IMR-90 (cell line): Measurements from ENCODE around the gene FJX1. TPM values are rescaled to one million over a fixed set of nuclear protein-coding genes. Genes with fewer than 3 reads are reported as not detected.

Experiments used
- ATAC-seq: fragments of 200-7000 bp; cut with Tn5 transposase; 2 replicates; pipeline ENCODE4 v1.9.1; 2020; ENCODE audit warnings: low read depth, mild to moderate bottlenecking, moderate library complexity
- BruUV-seq: library from RNA; stranded (reverse); fragments of 400-500 nt; replicated peaks from 2 replicates; lab custom pipeline; 2021; lab: Mats Ljungman, UMichigan
- CTCF ChIA-PET: fragments of 300-600 bp; formaldehyde crosslinking; extraction: SDS; loops from one replicate; lab custom pipeline; 2021; ENCODE audit warnings: antibody characterized with exemption; lab: Yijun Ruan, JAX
- POLR2A ChIA-PET: fragments of 300-600 bp; sonication (Branson Sonifier 250); formaldehyde crosslinking; loops from one replicate; lab custom pipeline; 2022; ENCODE audit warnings: antibody characterized with exemption; ENCODE audit not compliant: unreplicated experiment; lab: Charles Lee
- DNase-seq: peaks from one replicate; pipeline ENCODE4 v3.0.0; 2013
- H2AFZ ChIP-seq: replicated peaks from 2 replicates; pipeline ENCODE3; 2013; ENCODE audit warnings: low read length, mild to moderate bottlenecking; ENCODE audit not compliant: poor library complexity
- H2AK5ac ChIP-seq: 2 replicates; pipeline ENCODE4 v1.6.1; 2013; ENCODE audit warnings: low read depth, low read length, inconsistent platforms
- H2AK9ac ChIP-seq: replicated peaks from 2 replicates; pipeline ENCODE3; 2013; ENCODE audit warnings: mild to moderate bottlenecking, low read depth, low read length, moderate library complexity; ENCODE audit not compliant: poor library complexity
- H2BK120ac ChIP-seq: 2 replicates; pipeline ENCODE4 v1.6.1; 2013; ENCODE audit warnings: low read depth, low read length, inconsistent platforms
- H2BK15ac ChIP-seq: 3 replicates; pipeline ENCODE4 v1.6.1; 2013; ENCODE audit warnings: low read depth, low read length, inconsistent platforms
- H2BK20ac ChIP-seq: 2 replicates; pipeline ENCODE4 v1.6.1; 2013; ENCODE audit warnings: low read depth, mild to moderate bottlenecking, inconsistent platforms, low read length, moderate library complexity
- H2BK5ac ChIP-seq: 2 replicates; pipeline ENCODE4 v1.6.1; 2013; ENCODE audit warnings: mild to moderate bottlenecking, low read depth, low read length, inconsistent platforms; ENCODE audit not compliant: poor library complexity, severe bottlenecking
- H3K14ac ChIP-seq: replicated peaks from 2 replicates; pipeline ENCODE4 v1.6.1; 2013; ENCODE audit warnings: low read depth, low read length, inconsistent platforms
- H3K18ac ChIP-seq: 2 replicates; pipeline ENCODE4 v1.6.1; 2013; ENCODE audit warnings: low read depth, low read length, control low read depth
- H3K23ac ChIP-seq: 2 replicates; pipeline ENCODE4 v1.6.1; 2013; ENCODE audit warnings: low read depth, low read length, inconsistent platforms
- H3K27ac ChIP-seq: 2 replicates; pipeline ENCODE4 v1.5.1; 2013; ENCODE audit warnings: mild to moderate bottlenecking, control low read depth, low read length; ENCODE audit not compliant: insufficient read depth
- H3K27me3 ChIP-seq: 2 replicates; pipeline ENCODE4 v1.6.1; 2013; ENCODE audit warnings: low read length; ENCODE audit not compliant: control insufficient read depth, insufficient read depth
- H3K36me3 ChIP-seq: 2 replicates; pipeline ENCODE4 v1.6.1; 2013; ENCODE audit warnings: low read length, mixed read lengths; ENCODE audit not compliant: control insufficient read depth, insufficient read depth
- H3K4ac ChIP-seq: 2 replicates; pipeline ENCODE4 v1.6.1; 2013; ENCODE audit warnings: low read depth, low read length, inconsistent platforms
- H3K4me1 ChIP-seq: 2 replicates; pipeline ENCODE4 v1.6.1; 2013; ENCODE audit warnings: low read length, mixed read lengths; ENCODE audit not compliant: control insufficient read depth, insufficient read depth
- H3K4me2 ChIP-seq: 2 replicates; pipeline ENCODE4 v1.6.1; 2013; ENCODE audit warnings: low read depth, mild to moderate bottlenecking, control low read depth, low read length, moderate library complexity
- H3K4me3 ChIP-seq: 2 replicates; pipeline ENCODE4 v1.5.1; 2013; ENCODE audit warnings: low read depth, mild to moderate bottlenecking, control low read depth, low read length, moderate library complexity; ENCODE audit not compliant: insufficient read depth
- H3K56ac ChIP-seq: 2 replicates; pipeline ENCODE4 v1.6.1; 2013; ENCODE audit warnings: low read length, inconsistent platforms; ENCODE audit not compliant: insufficient read depth; ENCODE audit errors: extremely low read depth
- H3K79me1 ChIP-seq, 2 experiments: 2 replicates each; pipeline ENCODE4 v1.6.1; 2013; ENCODE audit warnings: low read length in 2 of 2, inconsistent platforms in 1 of 2, low read depth in 1 of 2
- H3K9ac ChIP-seq: 2 replicates; pipeline ENCODE4 v1.6.1; 2013; ENCODE audit warnings: low read depth, low read length, control low read depth
- H3K9me1 ChIP-seq: 2 replicates; pipeline ENCODE4 v1.6.1; 2013; ENCODE audit warnings: low read length, inconsistent platforms; ENCODE audit not compliant: insufficient read depth
- H3K9me3 ChIP-seq: 2 replicates; pipeline ENCODE4 v1.6.1; 2013; ENCODE audit warnings: low read length; ENCODE audit not compliant: control insufficient read depth, insufficient read depth
- H4K20me1 ChIP-seq: 2 replicates; pipeline ENCODE4 v1.6.1; 2013; ENCODE audit warnings: low read length, inconsistent platforms; ENCODE audit not compliant: insufficient read depth
- H4K5ac ChIP-seq: 2 replicates; pipeline ENCODE4 v1.6.1; 2013; ENCODE audit warnings: mild to moderate bottlenecking, low read depth, low read length, control low read depth
- H4K8ac ChIP-seq, 2 experiments: 2 replicates each; pipeline ENCODE4 v1.6.1; 2013; ENCODE audit warnings: low read depth in 2 of 2, low read length in 2 of 2, control low read depth in 1 of 2, inconsistent platforms in 1 of 2
- H4K91ac ChIP-seq: 2 replicates; pipeline ENCODE4 v1.6.1; 2013; ENCODE audit warnings: low read depth, low read length, inconsistent platforms; ENCODE audit not compliant: insufficient read depth
- BHLHE40 ChIP-seq: fragments of 150-350 bp; IDR thresholded peaks from 2 replicates; pipeline ENCODE4 v1.6.1; 2016; ENCODE audit warnings: mild to moderate bottlenecking, low read depth, low read length
- CHD1 ChIP-seq: IDR thresholded peaks from 2 replicates; pipeline ENCODE4 v1.6.1; 2012; ENCODE audit warnings: low read depth, low read length, improper control_type of control experiment
- ELK1 ChIP-seq: fragments of 150-350 bp; IDR thresholded peaks from 2 replicates; pipeline ENCODE4 v1.6.1; 2016; ENCODE audit warnings: low read depth, mild to moderate bottlenecking, low read length, moderate library complexity, borderline replicate concordance
- FOS ChIP-seq: fragments of 150-350 bp; IDR thresholded peaks from 2 replicates; pipeline ENCODE4 v1.6.1; 2016; ENCODE audit warnings: low read depth, low read length
- MAFK ChIP-seq: IDR thresholded peaks from 2 replicates; pipeline ENCODE4 v1.6.1; 2012; ENCODE audit warnings: low read depth, low read length, improper control_type of control experiment
- MAZ ChIP-seq: IDR thresholded peaks from 2 replicates; pipeline ENCODE4 v1.6.1; 2012; ENCODE audit warnings: low read depth, mild to moderate bottlenecking, low read length, improper control_type of control experiment, moderate library complexity, borderline replicate concordance
- NFE2L2 ChIP-seq: fragments of 150-350 bp; IDR thresholded peaks from 2 replicates; pipeline ENCODE4 v1.6.1; 2016; ENCODE audit warnings: low read depth, mild to moderate bottlenecking, low read length
- POLR2A ChIP-seq: IDR thresholded peaks from 2 replicates; pipeline ENCODE4 v1.6.1; 2012; ENCODE audit warnings: mild to moderate bottlenecking, low read depth, low read length
- RAD21 ChIP-seq: IDR thresholded peaks from 2 replicates; pipeline ENCODE4 v1.6.1; 2012; ENCODE audit warnings: low read length, improper control_type of control experiment
- RFX5 ChIP-seq: IDR thresholded peaks from 2 replicates; pipeline ENCODE4 v1.8.0; 2012; ENCODE audit warnings: low read depth, mild to moderate bottlenecking, low read length, moderate library complexity
- WGBS, 2 experiments: methylation state at CpG; one replicate each; pipeline versions ENCODE4 v1.1.5 to v1.1.7; 2013; ENCODE audit warnings: missing lambda C conversion rate in 2 of 2; ENCODE audit not compliant: insufficient read length in 1 of 2; ENCODE audit errors: extremely low coverage in 2 of 2; 5-methylcytosine and 5-hydroxymethylcytosine counted together
- dilution Hi-C: fragments of 300-500 bp; cut with HindIII; formaldehyde crosslinking; loops from one replicate; pipeline ENCODE4 v1.14.3; 2018; ENCODE audit warnings: low sequenced_read_pairs; ENCODE audit not compliant: unreplicated experiment
- in situ Hi-C: fragments of 300-500 bp; cut with MboI; formaldehyde crosslinking; loops from 3 replicates; pipeline ENCODE4 v1.14.3; 2019; ENCODE audit warnings: low sequenced_read_pairs, inconsistent platforms, mixed read lengths
- intact Hi-C: fragments of 100-400 bp; cut with micrococcal nuclease; formaldehyde crosslinking; loops from 2 replicates; pipeline ENCODE4 v1.10.0; 2022
- polyA plus RNA-seq, 3 experiments: library from polyadenylated mRNA; depleted of rRNA; stranded (reverse); fragments of >200 nt; gene quantifications; 2 replicates each; pipeline ENCODE4 v1.2.3, GENCODE V29; 2012; ENCODE audit warnings: low replicate concordance in 1 of 3
- total RNA-seq: library from RNA; depleted of rRNA; stranded (reverse); fragments of >200 nt; gene quantifications from 2 replicates; pipeline ENCODE4 v1.2.3, GENCODE V29; 2012
- TF ChIP-seq, protein P1 (sequence below): fragments of 150-350 bp; IDR thresholded peaks from 2 replicates; pipeline ENCODE4 v1.6.1; 2017; ENCODE audit warnings: mild to moderate bottlenecking, antibody characterized with exemption, low read length, low read depth

Gene FJX1
- total and polyA plus RNA-seq, 2 of the 4 experiments (the other 2 are of a cell fraction): 8.4 to 11.2 TPM

- Histone ChIP-seq H2BK120ac (peak overlapping the region; percentile 21; the same call in 1 of the 2 replicates), H3K9me3 (no peaks in the 10 kb centered on the region), H3K56ac (no peak overlapping the region), H3K9me1 (peaks cover 2% of the 10 kb centered on the region; the same call in 1 of the 2 replicates), H2BK15ac (peak overlapping the region; percentile 83; the same call in 1 of the 3 replicates), H3K4me1 (peaks cover 4% of the 10 kb centered on the region; the same call in 1 of the 2 replicates), H2BK5ac (peak overlapping the region; percentile 53), H3K9ac (no peak overlapping the region), H2AK5ac (peak overlapping the region; percentile 53), H3K14ac (peak overlapping the region; percentile 16; the same call in 1 of the 2 replicates), H3K23ac (no peak overlapping the region), H2AFZ (peak overlapping the region; percentile 16), H3K4ac (peak overlapping the region; percentile 61), H3K27ac (no peak overlapping the region), H3K27me3 (no peaks in the 10 kb centered on the region), H4K5ac (no peak overlapping the region), H2AK9ac (peak overlapping the region; percentile 57), H4K20me1 (no peaks in the 10 kb centered on the region), H4K8ac (peak overlapping the region in 1 of 2 experiments; percentile 42; a peak in 1 of 4 replicates), H3K4me2 (peak overlapping the region; percentile 13; the same call in 1 of the 2 replicates), H3K18ac (peak overlapping the region; percentile 31; the same call in 1 of the 2 replicates), H3K36me3 (no peaks in the 10 kb centered on the region), H3K79me1 (no peaks in the 10 kb centered on the region), H3K4me3 (no peak overlapping the region), H2BK20ac (peak overlapping the region; percentile 51; the same call in 1 of the 2 replicates), H4K91ac (0 out of 2 replicates have a peak overlapping the region, but pooled peaks have one; percentile 24)
- ATAC-seq (peak; percentile 69), DNase-seq (peak; percentile 88)
- dilution Hi-C loops (no loop called here), in situ Hi-C loops (no loop called here), intact Hi-C loops (loop anchor here (5.0 kb wide), 1 partner anchor 106 kb away; no protein-coding TSS in a partner anchor)
- TF ChIP-seq ELK1 (no peak), MAFK (peak; percentile 61), POLR2A (no peak), CHD1 (no peak), RFX5 (no peak), MAZ (peak; percentile 33; the same call in 1 of the 2 replicates), FOS (no peak), BHLHE40 (no peak), NFE2L2 (no peak), RAD21 (no peak; the same call in 1 of the 2 replicates)
- TF ChIP-seq, protein P1, sequence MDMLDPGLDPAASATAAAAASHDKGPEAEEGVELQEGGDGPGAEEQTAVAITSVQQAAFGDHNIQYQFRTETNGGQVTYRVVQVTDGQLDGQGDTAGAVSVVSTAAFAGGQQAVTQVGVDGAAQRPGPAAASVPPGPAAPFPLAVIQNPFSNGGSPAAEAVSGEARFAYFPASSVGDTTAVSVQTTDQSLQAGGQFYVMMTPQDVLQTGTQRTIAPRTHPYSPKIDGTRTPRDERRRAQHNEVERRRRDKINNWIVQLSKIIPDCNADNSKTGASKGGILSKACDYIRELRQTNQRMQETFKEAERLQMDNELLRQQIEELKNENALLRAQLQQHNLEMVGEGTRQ: no peak
- CTCF ChIA-PET: no interaction called here
- WGBS, 2 experiments: no CpG with 5 or more reads among the region's 3 CpGs
- BruUV-seq: no TSS peak
- POLR2A ChIA-PET: no interaction called here
Measured at GRCh38 chr11:35598254-35599125, 19.8 kb upstream of the FJX1 start.
